Stimulated activated CD8-positive, alpha-beta memory T cell treated with anti-CD3 and anti-CD28 coated beads, Interleukin-7, amount 100 ng/mL, for 48 hours (primary cell): ENCODE results near the gene WNK1.
"Not testable (repeated sequence)": the region's sequence is repeated elsewhere in the genome, so short reads cannot be mapped to it uniquely, and the experiment has no call there.

Experiments used
- DNase-seq, 2 donors: peaks; one replicate each; pipeline ENCODE4 v3.0.0-alpha.2; 2020; ENCODE audit warnings: low read depth in 1 of 2; ENCODE audit errors: extremely low read depth in 1 of 2

WNK1 gene

GRCh38 chr12:740921-741320 lies 11.5 kb upstream of the WNK1 start:
- DNase-seq: no peak

GRCh38 chr12:749751-750270 lies 2.6 kb upstream of the WNK1 start:
- no peak for DNase-seq

- DNase-seq: no peak
Measured at GRCh38 chr12:750366-751191, 1.8 kb upstream of the WNK1 start.

- peak; percentile 83 to 88 for DNase-seq
Measured at GRCh38 chr12:751192-751998, 984 bp upstream of the WNK1 start.

GRCh38 chr12:752695-753610 lies 574 bp downstream of the WNK1 start:
- DNase-seq: peak in 1 of 2 donors; percentile 29

GRCh38 chr12:753611-754472 lies 1.5 kb downstream of the WNK1 start:
- DNase-seq: peak in 1 of 2 donors; percentile 16

- no peak for DNase-seq
Measured at GRCh38 chr12:754473-754820, 2.1 kb downstream of the WNK1 start.

- no peak for DNase-seq
Measured at GRCh38 chr12:754851-755562, 2.6 kb downstream of the WNK1 start.

GRCh38 chr12:759628-760027 lies 7.2 kb downstream of the WNK1 start:
- DNase-seq: no peak

GRCh38 chr12:761256-761655 lies 8.9 kb downstream of the WNK1 start:
- no peak for DNase-seq

GRCh38 chr12:765840-766239 lies 13.5 kb downstream of the WNK1 start:
- no peak for DNase-seq

GRCh38 chr12:768434-768833 lies 16.1 kb downstream of the WNK1 start:
- DNase-seq: no peak

GRCh38 chr12:770479-770878 lies 18.1 kb downstream of the WNK1 start:
- no peak for DNase-seq

- DNase-seq: no peak
Measured at GRCh38 chr12:772056-772697, 19.8 kb downstream of the WNK1 start.

GRCh38 chr12:774051-774614 lies 21.8 kb downstream of the WNK1 start:
- no peak for DNase-seq

- not testable (repeated sequence) for DNase-seq
Measured at GRCh38 chr12:775973-776771, 23.8 kb downstream of the WNK1 start.

GRCh38 chr12:776772-777373 lies 24.5 kb downstream of the WNK1 start:
- DNase-seq: not testable (repeated sequence)
